Thoracic aorta (tissue), 2 donors: ENCODE data around the gene ZNF783. TPM values are rescaled to one million over a fixed set of nuclear protein-coding genes. Genes with fewer than 3 reads are reported as not detected.

Source experiments
- ATAC-seq: fragments of 150-250 bp; one replicate; pipeline ENCODE4 v1.8.0; 2017; ENCODE audit warnings: low read depth; ENCODE audit not compliant: insufficient number of reproducible peaks, low FRiP score
- DNase-seq: peaks from one replicate; pipeline ENCODE4 v3.0.0-alpha.2; 2020; ENCODE audit warnings: low spot score
- H3K27ac ChIP-seq, 2 donors: fragments of 200-600 bp; sonication (generic); 1 replicate in 1 of 2; 2 replicates in 1 of 2; pipeline ENCODE4 v1.5.1; 2016; ENCODE audit warnings: mild to moderate bottlenecking in 2 of 2, moderate library complexity in 2 of 2
- H3K27me3 ChIP-seq: fragments of 200-600 bp; sonication (generic); replicated peaks from 2 replicates; pipeline ENCODE4 v1.6.0; 2016; ENCODE audit warnings: mild to moderate bottlenecking; ENCODE audit not compliant: insufficient read depth
- H3K36me3 ChIP-seq: fragments of 200-600 bp; sonication (generic); one replicate; pipeline ENCODE4 v1.5.1; 2016
- H3K4me1 ChIP-seq, 2 donors: fragments of 200-600 bp; sonication (generic); 1 replicate in 1 of 2; 2 replicates in 1 of 2; pipeline versions ENCODE4 v1.5.1 to v1.6.0; 2016; ENCODE audit warnings: low read depth in 2 of 2, mild to moderate bottlenecking in 1 of 2; ENCODE audit not compliant: control insufficient read depth in 1 of 2
- H3K4me3 ChIP-seq: fragments of 200-600 bp; sonication (generic); 2 replicates; pipeline ENCODE4 v1.5.1; 2016; ENCODE audit warnings: mild to moderate bottlenecking
- H3K9me3 ChIP-seq: fragments of 200-600 bp; sonication (generic); 2 replicates; pipeline ENCODE4 v1.5.1; 2016
- CTCF ChIP-seq: fragments of 200-600 bp; sonication (generic); IDR thresholded peaks from one replicate; pipeline ENCODE4 v1.5.1; 2019; ENCODE audit warnings: antibody characterized with exemption
- total RNA-seq, 2 donors: library from RNA; depleted of rRNA; stranded (reverse); fragments of >200 nt; gene quantifications; one replicate each; pipeline versions ENCODE4 v1.1.0 to v1.2.3, GENCODE V29; 2016

The ZNF783 gene
- total RNA-seq, 2 donors from 2014 or later, result 23.6 to 28.9 TPM

DNA sequence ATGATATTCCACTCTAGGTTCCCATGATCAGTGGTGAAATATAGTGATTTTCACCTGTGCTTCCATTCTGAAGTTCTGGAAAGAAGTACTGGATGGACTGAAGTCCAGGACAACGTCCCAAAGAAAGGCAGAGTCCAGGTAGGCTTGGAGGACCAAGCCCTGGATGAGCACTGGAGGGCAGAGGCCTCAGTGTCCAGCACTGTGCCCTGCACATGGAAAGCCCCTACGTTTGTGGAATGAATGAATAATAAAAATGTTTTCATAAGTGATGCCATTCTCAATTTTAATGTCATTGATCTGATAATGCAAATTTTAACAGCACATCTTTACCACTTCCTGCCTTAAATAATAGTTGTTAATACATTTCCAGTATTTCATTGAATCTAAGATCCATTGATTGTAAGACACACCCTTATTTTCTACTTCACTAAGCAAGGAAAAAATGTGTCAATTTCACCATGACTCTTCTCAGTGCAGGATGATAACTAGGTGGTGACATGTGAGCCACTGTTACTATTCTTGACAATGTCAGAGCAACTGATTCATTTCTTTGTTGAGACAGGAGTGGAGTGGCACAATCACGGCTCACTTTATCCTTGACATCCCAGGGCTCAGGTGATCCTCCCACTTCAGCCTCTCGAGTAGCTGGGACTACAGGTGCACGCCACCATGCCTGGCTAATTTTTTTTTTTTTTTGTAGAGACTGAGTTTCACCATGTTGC lies 35.2 kb downstream of the ZNF783 start:
- H3K9me3 ChIP-seq, result no peaks in the 10 kb centered on the region
- no peak overlapping the region for H3K4me3 ChIP-seq
- H3K4me1 ChIP-seq, result no peaks in the 10 kb centered on the region
- peaks cover 15% of the 10 kb centered on the region for H3K36me3 ChIP-seq
- TF ChIP-seq CTCF, result no peak
- ATAC-seq, result no peak
- H3K27ac ChIP-seq, result no peak overlapping the region
- no peak for DNase-seq
- no peaks in the 10 kb centered on the region for H3K27me3 ChIP-seq

DNA sequence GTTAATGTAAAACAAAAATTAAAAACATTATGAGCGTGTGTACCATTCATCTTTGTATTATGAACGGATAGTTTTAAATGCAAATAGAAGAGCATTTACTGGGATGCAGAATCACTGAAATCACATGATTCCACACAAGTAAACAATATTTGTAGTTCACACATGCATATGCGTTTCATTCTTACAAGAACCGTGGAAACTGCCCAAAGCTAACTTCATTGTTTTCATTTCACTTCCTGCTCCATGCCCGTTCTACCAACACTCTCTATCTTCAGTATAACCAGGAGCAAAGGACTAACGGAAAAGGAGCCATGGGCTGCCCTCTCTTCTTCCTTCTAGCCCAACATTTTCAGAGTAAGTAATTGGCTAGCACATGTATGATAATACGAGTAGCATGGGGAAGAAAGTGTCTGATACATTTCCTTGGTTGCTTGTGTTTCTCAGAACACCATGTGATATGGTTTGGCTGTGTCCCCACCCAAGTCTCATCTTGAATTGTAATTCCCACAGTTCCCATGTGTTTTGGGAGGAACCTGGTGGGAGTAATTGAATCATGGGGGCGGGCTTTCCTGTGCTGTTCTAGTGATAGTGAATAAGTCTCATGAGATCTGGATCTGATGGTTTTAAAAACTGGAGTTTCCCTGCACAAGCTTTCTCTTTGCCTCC lies 38.8 kb downstream of the ZNF783 start:
- no peaks in the 10 kb centered on the region for H3K9me3 ChIP-seq
- TF ChIP-seq CTCF, result no peak
- ATAC-seq (no peak), DNase-seq (no peak)
- H3K4me3 ChIP-seq, result no peak overlapping the region
- no peaks in the 10 kb centered on the region for H3K4me1 ChIP-seq
- no peaks in the 10 kb centered on the region for H3K36me3 ChIP-seq
- H3K27me3 ChIP-seq, result no peaks in the 10 kb centered on the region
- no peak overlapping the region for H3K27ac ChIP-seq

DNA sequence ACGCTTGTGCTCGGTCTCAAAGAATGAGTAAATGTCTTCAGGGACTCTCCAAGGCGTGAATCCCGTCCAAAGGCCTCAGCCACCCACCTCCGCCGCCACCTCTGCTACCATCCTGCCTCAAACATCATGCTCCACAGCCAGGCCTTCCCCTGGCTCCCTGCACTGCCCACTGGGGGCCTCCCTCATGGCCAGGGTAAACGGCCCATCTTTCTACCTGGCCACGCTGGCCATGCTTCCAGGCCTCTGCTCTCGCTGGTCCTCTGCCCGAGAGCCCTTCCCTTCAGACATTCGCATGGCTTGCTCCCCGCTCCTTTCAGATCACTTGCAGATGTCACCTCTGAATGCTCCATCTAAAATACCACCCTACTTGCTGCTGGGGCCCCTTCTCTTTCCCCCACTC lies 40.2 kb downstream of the ZNF783 start:
- DNase-seq, result no peak
- Histone ChIP-seq H3K4me3 (no peak overlapping the region), H3K4me1 (no peaks in the 10 kb centered on the region), H3K27ac (no peak overlapping the region), H3K9me3 (no peaks in the 10 kb centered on the region), H3K36me3 (no peaks in the 10 kb centered on the region), H3K27me3 (no peaks in the 10 kb centered on the region)
- no peak for TF ChIP-seq CTCF
- ATAC-seq, result no peak

DNA sequence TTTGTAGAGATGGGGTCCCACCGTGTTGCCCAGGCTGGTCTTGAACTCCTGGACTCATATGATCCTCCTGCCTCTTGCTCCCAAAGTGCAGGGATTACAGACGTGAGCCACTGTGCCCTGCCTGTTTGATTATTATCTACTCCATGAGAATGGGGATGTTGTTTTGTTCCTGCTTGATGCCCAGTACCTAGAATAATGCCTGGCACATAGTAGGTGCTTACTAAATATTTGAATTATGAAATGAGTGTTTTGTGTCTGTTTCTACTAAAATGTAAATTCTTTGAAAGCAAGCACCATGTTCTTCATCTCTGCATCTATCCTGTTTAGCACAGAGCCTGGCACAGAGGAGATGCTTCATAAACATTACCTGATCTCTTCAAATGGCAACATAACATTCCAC lies 40.9 kb downstream of the ZNF783 start:
- no peaks in the 10 kb centered on the region for H3K36me3 ChIP-seq
- H3K9me3 ChIP-seq, result no peaks in the 10 kb centered on the region
- H3K4me3 ChIP-seq, result no peak overlapping the region
- TF ChIP-seq CTCF, result no peak
- H3K27me3 ChIP-seq, result no peaks in the 10 kb centered on the region
- no peak overlapping the region for H3K27ac ChIP-seq
- no peak for DNase-seq
- H3K4me1 ChIP-seq, result no peaks in the 10 kb centered on the region
- no peak for ATAC-seq

DNA sequence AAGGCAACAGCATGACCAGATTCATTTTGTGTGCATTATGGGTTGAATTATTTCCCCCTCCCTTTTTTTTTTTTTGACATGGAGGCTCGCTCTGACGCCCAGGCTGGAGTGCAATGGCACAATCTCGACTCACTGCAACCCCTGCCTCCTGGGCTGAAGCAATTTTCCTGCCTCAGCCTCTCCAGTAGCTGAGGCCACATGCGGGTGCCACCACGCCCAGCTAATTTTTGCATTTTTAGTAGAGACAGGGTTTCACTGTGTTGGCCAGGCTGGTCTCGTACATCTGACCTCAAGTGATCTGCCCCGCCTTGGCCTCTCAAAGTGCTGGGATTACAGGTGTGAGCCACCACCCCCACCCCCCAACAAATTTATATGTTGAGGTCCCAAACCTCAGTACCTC lies 42.0 kb downstream of the ZNF783 start:
- Histone ChIP-seq H3K9me3 (no peaks in the 10 kb centered on the region), H3K27me3 (no peaks in the 10 kb centered on the region), H3K4me1 (no peaks in the 10 kb centered on the region), H3K27ac (no peak overlapping the region), H3K36me3 (no peaks in the 10 kb centered on the region), H3K4me3 (no peak overlapping the region)
- TF ChIP-seq CTCF, result no peak
- DNase-seq (no peak), ATAC-seq (no peak)
